GM12878 (cell line): Measurements from ENCODE around the gene SGSH. TPM values are rescaled to one million over a fixed set of nuclear protein-coding genes. Genes with fewer than 3 reads are reported as not detected.

Experiments
- ATAC-seq: fragments of 200-7000 bp; cut with Tn5 transposase; 3 replicates; pipeline ENCODE4 v1.9.1; 2020; ENCODE audit warnings: mild to moderate bottlenecking, moderate library complexity
- BruUV-seq: library from RNA; stranded (reverse); fragments of 400-500 nt; replicated peaks from 2 replicates; lab custom pipeline; 2021; lab: Mats Ljungman, UMichigan
- CTCF ChIA-PET: fragments of 300-600 bp; sonication (Branson Sonifier 250); formaldehyde crosslinking; extraction: SDS; loops from one replicate; lab custom pipeline; 2021; ENCODE audit warnings: inconsistent platforms; lab: Yijun Ruan, JAX
- POLR2A ChIA-PET: fragments of 350-600 bp; formaldehyde crosslinking; extraction: SDS; loops from one replicate; lab custom pipeline; 2021; ENCODE audit warnings: inconsistent platforms; lab: Charles Lee
- RAD21 ChIA-PET: fragments of 300-600 bp; sonication (Branson Sonifier 250); formaldehyde crosslinking; loops from one replicate; lab custom pipeline; 2023; ENCODE audit warnings: antibody characterized with exemption; ENCODE audit not compliant: unreplicated experiment; lab: Charles Lee
- SMC1A ChIA-PET: fragments of 300-600 bp; sonication (Branson Sonifier 250); formaldehyde crosslinking; loops from one replicate; lab custom pipeline; 2023; ENCODE audit not compliant: unreplicated experiment, uncharacterized antibody; lab: Charles Lee
- DNase-seq: peaks from one replicate; pipeline ENCODE4 v3.0.0-alpha.2; 2011; ENCODE audit warnings: low read depth, low spot score
- FAIRE-seq: peaks from 3 replicates; lab custom pipeline; 2011; peaks lifted over from hg19 to GRCh38; lab: Jason Lieb, UNC
- H2AFZ ChIP-seq: 2 replicates; pipeline ENCODE4 v1.6.0; 2011; ENCODE audit warnings: low read depth, low read length, control low read depth; ENCODE audit not compliant: control insufficient read depth
- H3K27ac ChIP-seq: 2 replicates; pipeline ENCODE4 v1.5.1; 2011; ENCODE audit warnings: control low read depth; ENCODE audit not compliant: control insufficient read depth, insufficient read depth
- H3K27me3 ChIP-seq, 2 experiments: replicated peaks in 1 of 2; 2 replicates each; pipeline versions ENCODE4 v1.6.0 to v1.6.1; 2011; ENCODE audit warnings: low read length in 1 of 2; ENCODE audit not compliant: control insufficient read depth in 2 of 2, insufficient read depth in 2 of 2
- H3K36me3 ChIP-seq, 2 experiments: 2 replicates each; pipeline ENCODE4 v1.5.1; 2011; ENCODE audit warnings: low read length in 1 of 2; ENCODE audit not compliant: control insufficient read depth in 2 of 2, insufficient read depth in 2 of 2
- H3K4me1 ChIP-seq: 2 replicates; pipeline ENCODE4 v1.6.1; 2011; ENCODE audit warnings: mild to moderate bottlenecking, low read length, moderate library complexity, mixed read lengths; ENCODE audit not compliant: control insufficient read depth, insufficient read depth
- H3K4me2 ChIP-seq: 2 replicates; pipeline ENCODE4 v1.6.0; 2011; ENCODE audit warnings: control low read depth; ENCODE audit not compliant: control insufficient read depth, insufficient read depth
- H3K4me3 ChIP-seq: fragments of 200-600 bp; sonication (generic); 2 replicates; pipeline ENCODE4 v1.5.1; 2016
- H3K79me2 ChIP-seq: 2 replicates; pipeline ENCODE4 v1.6.0; 2011; ENCODE audit warnings: low read length; ENCODE audit not compliant: control insufficient read depth, insufficient read depth
- H3K9ac ChIP-seq: 2 replicates; pipeline ENCODE4 v1.8.0; 2011; ENCODE audit warnings: low read length, control low read depth, mixed read lengths; ENCODE audit not compliant: control insufficient read depth, insufficient read depth
- H3K9me3 ChIP-seq: replicated peaks from 3 replicates; pipeline ENCODE4 v1.5.1; 2011; ENCODE audit warnings: mild to moderate bottlenecking, low read length; ENCODE audit not compliant: control insufficient read depth, insufficient read depth
- H4K20me1 ChIP-seq: 2 replicates; pipeline ENCODE4 v1.6.0; 2011; ENCODE audit not compliant: control insufficient read depth, insufficient read depth
- ATF2 ChIP-seq: IDR thresholded peaks from 2 replicates; pipeline ENCODE4 v1.6.1; 2012; ENCODE audit warnings: low read length, inconsistent platforms
- GATAD2B ChIP-seq: fragments of 450-650 bp; conservative IDR thresholded peaks from 2 replicates; pipeline ENCODE4 v1.6.1; 2017; ENCODE audit warnings: low read depth, mild to moderate bottlenecking, moderate library complexity
- KLF5 ChIP-seq: fragments of 450-650 bp; IDR thresholded peaks from 2 replicates; pipeline ENCODE4 v1.6.1; 2014; ENCODE audit warnings: mild to moderate bottlenecking; ENCODE audit not compliant: partially characterized antibody
- PAX8 ChIP-seq: fragments of 450-650 bp; IDR thresholded peaks from 2 replicates; pipeline ENCODE4 v1.6.1; 2017; ENCODE audit warnings: mild to moderate bottlenecking, moderate library complexity
- REST ChIP-seq: IDR thresholded peaks from 2 replicates; pipeline ENCODE4 v1.6.1; 2012; ENCODE audit warnings: mild to moderate bottlenecking, low read depth, low read length
- SP1 ChIP-seq: IDR thresholded peaks from one replicate; pipeline ENCODE4 v1.6.1; 2011; ENCODE audit warnings: low read depth, low read length
- SREBF2 ChIP-seq: IDR thresholded peaks from 2 replicates; pipeline ENCODE4 v1.6.1; 2012; ENCODE audit warnings: mild to moderate bottlenecking, low read length
- USF1 ChIP-seq: IDR thresholded peaks from 2 replicates; pipeline ENCODE4 v1.6.1; 2011; ENCODE audit warnings: borderline replicate concordance, low read depth, mild to moderate bottlenecking, moderate library complexity, mixed read lengths, low read length; ENCODE audit not compliant: insufficient read depth; ENCODE audit errors: extremely low read length
- ZZZ3 ChIP-seq: IDR thresholded peaks from 2 replicates; pipeline ENCODE4 v1.6.1; 2011; ENCODE audit warnings: low read depth; ENCODE audit not compliant: control insufficient read depth, insufficient read length
- WGBS: methylation state at CpG from one replicate; pipeline ENCODE4 v1.1.6; 2016; ENCODE audit warnings: low lambda C conversion rate; ENCODE audit not compliant: insufficient replicate concordance, insufficient coverage; ENCODE audit errors: missing lambda C conversion rate; 5-methylcytosine and 5-hydroxymethylcytosine counted together
- in situ Hi-C: fragments of 300-500 bp; cut with MboI; formaldehyde crosslinking; loops from 9 replicates; pipeline ENCODE4 v1.14.3; 2018; ENCODE audit warnings: mixed read lengths
- intact Hi-C: fragments of 100-400 bp; cut with micrococcal nuclease; formaldehyde crosslinking; loops from one replicate; pipeline ENCODE4 v1.14.2; 2022; ENCODE audit not compliant: unreplicated experiment
- polyA plus RNA-seq, 11 experiments: library from polyadenylated mRNA; depleted of rRNA in 4 of 11; unstranded in 6 of 11; stranded (reverse) in 5 of 11; fragments of >200 nt; fragmentation: Nextera tagmentation in 4 of 11; fragmentation: Illumina TruSeq in 1 of 11; extraction: Ambion mirVana in 4 of 11; extraction: Trizol in 1 of 11; gene quantifications; 1 replicate in 1 of 11; 2 replicates in 10 of 11; pipeline versions ENCODE4 v1.2.1 to v1.2.3, GENCODE V29; 2011 to 2016; ENCODE audit warnings: inconsistent platforms in 2 of 11, missing spikeins in 2 of 11, low read depth in 1 of 11
- total RNA-seq, 4 experiments: library from RNA; depleted of rRNA in 3 of 4; stranded (reverse); fragments of >200 nt in 3 of 4; fragmentation: Illumina TruSeq in 1 of 4; extraction: Trizol in 1 of 4; gene quantifications; 2 replicates each; pipeline versions ENCODE4 v1.2.1 to v1.2.3, GENCODE V29; 2013 to 2021

Gene SGSH
- total and polyA plus RNA-seq, 10 of the 15 experiments (the other 5 are each of a cell fraction or from before 2014, with no cell fraction given), result 0.13 to 17.2 (median 6.0) TPM

GRCh38 chr17:80213643-80213975 is 6.5 kb downstream of the SGSH start:
- ChIA-PET RAD21 (no interaction called here), CTCF (no interaction called here), SMC1A (no interaction called here), POLR2A (no interaction called here)
- no peak for FAIRE-seq
- Histone ChIP-seq H3K4me2 (no peak overlapping the region), H3K36me3 (peaks cover 0 to 5% of the 10 kb centered on the region in 2 experiments), H3K4me1 (no peaks in the 10 kb centered on the region), H3K79me2 (no peaks in the 10 kb centered on the region), H3K27me3 (no peaks in the 10 kb centered on the region), H2AFZ (no peak overlapping the region), H3K4me3 (no peak overlapping the region), H3K27ac (no peak overlapping the region), H3K9me3 (no peaks in the 10 kb centered on the region), H4K20me1 (no peaks in the 10 kb centered on the region), H3K9ac (no peak overlapping the region)
- ATAC-seq, result no peak
- in situ Hi-C loops, result no loop called here
- WGBS, result 94% methylated on average over 17 of the region's 17 CpGs
- no peak for DNase-seq
- no TSS peak for BruUV-seq
- TF ChIP-seq SREBF2 (no peak), SP1 (no peak), REST (no peak), ZZZ3 (no peak), KLF5 (no peak), ATF2 (no peak), USF1 (no peak), PAX8 (no peak), GATAD2B (no peak)
- intact Hi-C loops, result no loop called here
